Astrocyte (in vitro differentiated cells and primary cell): Measurements from ENCODE around the gene ZNF467. TPM values are rescaled to one million over a fixed set of nuclear protein-coding genes. Genes with fewer than 3 reads are reported as not detected.

ENCODE experiments used
- DNase-seq: peaks from one replicate; pipeline ENCODE4 v3.0.0-alpha.2; 2010; ENCODE audit warnings: low read depth
- FAIRE-seq: peaks from 2 replicates; lab custom pipeline; 2011; peaks lifted over from hg19 to GRCh38; lab: Jason Lieb, UNC
- H2AFZ ChIP-seq: 2 replicates; pipeline ENCODE4 v1.6.0; 2012; ENCODE audit warnings: low read depth, low read length, inconsistent platforms
- H3K27ac ChIP-seq: 2 replicates; pipeline ENCODE4 v1.5.1; 2011; ENCODE audit warnings: low read depth, low read length, inconsistent platforms
- H3K27me3 ChIP-seq: 2 replicates; pipeline ENCODE4 v1.6.0; 2011; ENCODE audit warnings: low read length, inconsistent platforms; ENCODE audit not compliant: insufficient read depth
- H3K36me3 ChIP-seq: 2 replicates; pipeline ENCODE4 v1.5.1; 2011; ENCODE audit warnings: low read length, inconsistent platforms; ENCODE audit not compliant: insufficient read depth
- H3K4me1 ChIP-seq: 2 replicates; pipeline ENCODE4 v1.5.1; 2011; ENCODE audit warnings: low read length, inconsistent platforms; ENCODE audit not compliant: insufficient read depth
- H3K4me2 ChIP-seq: 2 replicates; pipeline ENCODE4 v1.6.0; 2012; ENCODE audit warnings: low read length, inconsistent platforms
- H3K4me3 ChIP-seq: 2 replicates; pipeline ENCODE4 v1.5.1; 2011; ENCODE audit warnings: low read depth, mild to moderate bottlenecking, low read length, inconsistent platforms; ENCODE audit not compliant: insufficient read depth
- H3K79me2 ChIP-seq: 2 replicates; pipeline ENCODE4 v1.6.0; 2012; ENCODE audit warnings: mild to moderate bottlenecking, low read length, inconsistent platforms; ENCODE audit not compliant: insufficient read depth
- H3K9ac ChIP-seq: 2 replicates; pipeline ENCODE4 v1.6.0; 2012; ENCODE audit warnings: mild to moderate bottlenecking, low read length, inconsistent platforms
- H3K9me3 ChIP-seq: 2 replicates; pipeline ENCODE4 v1.5.1; 2012; ENCODE audit warnings: low read depth, mild to moderate bottlenecking, low read length, inconsistent platforms; ENCODE audit not compliant: insufficient read depth
- H4K20me1 ChIP-seq: 2 replicates; pipeline ENCODE4 v1.6.0; 2012; ENCODE audit warnings: low read length, inconsistent platforms; ENCODE audit not compliant: insufficient read depth
- H3K27ac Mint-ChIP-seq: one replicate; pipeline ENCODE4 v1.8.0; 2021; ENCODE audit warnings: mild to moderate bottlenecking, mixed read lengths; ENCODE audit not compliant: unreplicated experiment
- H3K27me3 Mint-ChIP-seq: one replicate; pipeline ENCODE4 v1.8.0; 2021; ENCODE audit warnings: low read depth, mixed read lengths; ENCODE audit not compliant: unreplicated experiment
- H3K36me3 Mint-ChIP-seq: one replicate; pipeline ENCODE4 v1.8.0; 2021; ENCODE audit warnings: low read depth, mixed read lengths; ENCODE audit not compliant: unreplicated experiment
- H3K4me1 Mint-ChIP-seq: one replicate; pipeline ENCODE4 v1.8.0; 2021; ENCODE audit warnings: low read depth, mixed read lengths; ENCODE audit not compliant: unreplicated experiment
- H3K4me3 Mint-ChIP-seq: one replicate; pipeline ENCODE4 v1.8.0; 2021; ENCODE audit warnings: mild to moderate bottlenecking, moderate library complexity, mixed read lengths; ENCODE audit not compliant: unreplicated experiment
- H3K9me3 Mint-ChIP-seq: one replicate; pipeline ENCODE4 v1.8.0; 2021; ENCODE audit warnings: mild to moderate bottlenecking, mixed read lengths; ENCODE audit not compliant: unreplicated experiment
- CTCF ChIP-seq: IDR thresholded peaks from 2 replicates; pipeline ENCODE4 v1.5.1; 2011; ENCODE audit warnings: low read depth, mild to moderate bottlenecking, inconsistent platforms, low read length, moderate library complexity; ENCODE audit not compliant: insufficient read depth
- EZH2 ChIP-seq: IDR thresholded peaks from 2 replicates; pipeline ENCODE4 v1.6.1; 2012; ENCODE audit warnings: mild to moderate bottlenecking, low read length, inconsistent platforms; ENCODE audit not compliant: insufficient read depth
- total RNA-seq: library from RNA; stranded (reverse); gene quantifications from 2 replicates; pipeline ENCODE4 v1.2.1, GENCODE V29; 2021

Gene ZNF467
- total RNA-seq, 1 donor from 2014 or later: 16.6 TPM

GRCh38 chr7:149762610-149763009 is 10.8 kb downstream of the ZNF467 start:
- Histone ChIP-seq H2AFZ (no peak overlapping the region), H3K27ac (no peak overlapping the region), H3K9ac (no peak overlapping the region), H3K4me2 (no peak overlapping the region), H3K4me3 (no peak overlapping the region), H3K79me2 (no peaks in the 10 kb centered on the region), H3K4me1 (no peaks in the 10 kb centered on the region), H3K9me3 (no peaks in the 10 kb centered on the region), H3K36me3 (no peaks in the 10 kb centered on the region), H4K20me1 (no peaks in the 10 kb centered on the region), H3K27me3 (peaks cover 61% of the 10 kb centered on the region)
- no peak overlapping the region for H3K27ac Mint-ChIP-seq
- TF ChIP-seq EZH2 (no peak), CTCF (no peak)
- H3K27me3 Mint-ChIP-seq: peaks cover 82% of the 10 kb centered on the region
- peaks cover 16% of the 10 kb centered on the region for H3K9me3 Mint-ChIP-seq
- peaks cover 19% of the 10 kb centered on the region for H3K36me3 Mint-ChIP-seq
- DNase-seq (no peak), FAIRE-seq (no peak)
- H3K4me1 Mint-ChIP-seq: peaks cover 7% of the 10 kb centered on the region
- no peak overlapping the region for H3K4me3 Mint-ChIP-seq

GRCh38 chr7:149762089-149762488 is 11.3 kb downstream of the ZNF467 start:
- H3K9me3 Mint-ChIP-seq: peaks cover 14% of the 10 kb centered on the region
- Histone ChIP-seq H3K79me2 (no peaks in the 10 kb centered on the region), H3K9me3 (no peaks in the 10 kb centered on the region), H3K27ac (no peak overlapping the region), H3K4me3 (no peak overlapping the region), H4K20me1 (no peaks in the 10 kb centered on the region), H3K4me1 (no peaks in the 10 kb centered on the region), H3K4me2 (no peak overlapping the region), H3K36me3 (no peaks in the 10 kb centered on the region), H2AFZ (no peak overlapping the region), H3K9ac (no peak overlapping the region), H3K27me3 (peaks cover 58% of the 10 kb centered on the region)
- H3K4me1 Mint-ChIP-seq: peaks cover 7% of the 10 kb centered on the region
- no peak for FAIRE-seq
- no peak for DNase-seq
- H3K27me3 Mint-ChIP-seq: peaks cover 77% of the 10 kb centered on the region
- peaks cover 15% of the 10 kb centered on the region for H3K36me3 Mint-ChIP-seq
- H3K4me3 Mint-ChIP-seq: no peak overlapping the region
- TF ChIP-seq CTCF (no peak), EZH2 (no peak)
- no peak overlapping the region for H3K27ac Mint-ChIP-seq

- TF ChIP-seq EZH2 (no peak), CTCF (no peak)
- no peak overlapping the region for H3K27ac Mint-ChIP-seq
- Histone ChIP-seq H3K79me2 (no peaks in the 10 kb centered on the region), H3K4me3 (no peak overlapping the region), H3K4me2 (no peak overlapping the region), H2AFZ (no peak overlapping the region), H3K9me3 (no peaks in the 10 kb centered on the region), H3K27me3 (peaks cover 50% of the 10 kb centered on the region), H3K9ac (no peak overlapping the region), H4K20me1 (no peaks in the 10 kb centered on the region), H3K4me1 (no peaks in the 10 kb centered on the region), H3K27ac (no peak overlapping the region), H3K36me3 (no peaks in the 10 kb centered on the region)
- peaks cover 75% of the 10 kb centered on the region for H3K27me3 Mint-ChIP-seq
- peaks cover 6% of the 10 kb centered on the region for H3K4me1 Mint-ChIP-seq
- H3K9me3 Mint-ChIP-seq: peaks cover 11% of the 10 kb centered on the region
- H3K4me3 Mint-ChIP-seq: no peak overlapping the region
- DNase-seq (no peak), FAIRE-seq (no peak)
- H3K36me3 Mint-ChIP-seq: peaks cover 9% of the 10 kb centered on the region
These were observed 12.1 kb downstream of the ZNF467 start for GRCh38 chr7:149761307-149761706.
